Duodenal mucosa (tissue), 2 donors: ENCODE measurements around the gene FBRSL1.
A peak's percentile ranks its signal among the peaks of the same experiment; 100 is the strongest.

ENCODE experiments used
- H3K27ac ChIP-seq: one replicate; pipeline ENCODE4 v1.7.0; 2013; ENCODE audit warnings: low read depth, low read length
- H3K27me3 ChIP-seq, 2 donors: one replicate each; pipeline ENCODE4 v1.7.0; 2013; ENCODE audit warnings: low read length in 2 of 2, control low read depth in 1 of 2; ENCODE audit not compliant: insufficient read depth in 2 of 2, control insufficient read depth in 1 of 2
- H3K36me3 ChIP-seq, 2 donors: one replicate each; pipeline ENCODE4 v1.7.0; 2013; ENCODE audit warnings: low read length in 2 of 2, control low read depth in 1 of 2; ENCODE audit not compliant: insufficient read depth in 2 of 2, control insufficient read depth in 1 of 2
- H3K4me1 ChIP-seq, 2 donors: one replicate each; pipeline ENCODE4 v1.7.0; 2013; ENCODE audit warnings: low read length in 2 of 2, control low read depth in 1 of 2; ENCODE audit not compliant: insufficient read depth in 2 of 2, control insufficient read depth in 1 of 2
- H3K4me3 ChIP-seq, 2 donors: one replicate each; pipeline ENCODE4 v1.7.0; 2013; ENCODE audit warnings: low read length in 2 of 2, low read depth in 1 of 2
- H3K9ac ChIP-seq, 2 donors: one replicate each; pipeline ENCODE4 v1.7.0; 2013; ENCODE audit warnings: low read length in 2 of 2, low read depth in 1 of 2
- H3K9me3 ChIP-seq, 2 donors: one replicate each; pipeline ENCODE4 v1.7.0; 2013; ENCODE audit warnings: low read length in 2 of 2, control low read depth in 1 of 2; ENCODE audit not compliant: control insufficient read depth in 1 of 2

FBRSL1 gene

DNA sequence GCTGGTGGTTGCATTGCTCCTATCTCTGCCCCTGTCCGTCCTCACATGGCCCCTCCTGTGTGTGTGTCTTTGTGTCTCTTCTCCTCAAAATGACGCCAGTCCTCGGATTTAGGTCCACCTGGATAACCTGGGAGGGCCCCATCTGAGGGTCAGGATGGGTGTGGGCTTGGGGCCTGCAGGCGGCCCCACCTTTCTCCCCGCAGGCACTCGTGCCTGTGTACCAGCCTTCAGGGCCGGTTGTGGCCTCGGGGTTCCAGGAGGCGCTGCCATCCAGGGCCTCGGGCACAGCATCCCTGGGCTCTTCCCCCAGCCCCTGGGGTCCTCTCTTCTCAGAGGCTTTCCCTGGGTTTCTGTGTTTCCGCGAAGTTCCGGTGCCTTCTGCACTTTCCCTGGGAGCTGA lies 65.7 kb downstream of the FBRSL1 start:
- Histone ChIP-seq H3K27ac (no peak overlapping the region), H3K9me3 (no peaks in the 10 kb centered on the region), H3K36me3 (peaks cover 0 to 8% of the 10 kb centered on the region in 2 donors), H3K4me1 (peaks cover 5 to 7% of the 10 kb centered on the region in 2 donors), H3K27me3 (no peaks in the 10 kb centered on the region), H3K4me3 (no peak overlapping the region), H3K9ac (no peak overlapping the region)

- peaks cover 11 to 12% of the 10 kb centered on the region in 2 donors for H3K4me1 ChIP-seq
- no peak overlapping the region for H3K27ac ChIP-seq
- H3K4me3 ChIP-seq, result no peak overlapping the region
- peaks cover 0 to 8% of the 10 kb centered on the region in 2 donors for H3K36me3 ChIP-seq
- no peak overlapping the region for H3K9ac ChIP-seq
- H3K27me3 ChIP-seq, result no peaks in the 10 kb centered on the region
- H3K9me3 ChIP-seq, result no peaks in the 10 kb centered on the region
Observed at GRCh38 chr12:132556216-132556615, 66.3 kb downstream of the FBRSL1 start.

- Histone ChIP-seq H3K9ac (no peak overlapping the region), H3K27me3 (no peaks in the 10 kb centered on the region), H3K4me1 (peaks cover 11 to 12% of the 10 kb centered on the region in 2 donors), H3K4me3 (no peak overlapping the region), H3K27ac (no peak overlapping the region), H3K36me3 (peaks cover 0 to 8% of the 10 kb centered on the region in 2 donors), H3K9me3 (no peaks in the 10 kb centered on the region)
Observed at GRCh38 chr12:132556801-132557200, 66.8 kb downstream of the FBRSL1 start.

DNA sequence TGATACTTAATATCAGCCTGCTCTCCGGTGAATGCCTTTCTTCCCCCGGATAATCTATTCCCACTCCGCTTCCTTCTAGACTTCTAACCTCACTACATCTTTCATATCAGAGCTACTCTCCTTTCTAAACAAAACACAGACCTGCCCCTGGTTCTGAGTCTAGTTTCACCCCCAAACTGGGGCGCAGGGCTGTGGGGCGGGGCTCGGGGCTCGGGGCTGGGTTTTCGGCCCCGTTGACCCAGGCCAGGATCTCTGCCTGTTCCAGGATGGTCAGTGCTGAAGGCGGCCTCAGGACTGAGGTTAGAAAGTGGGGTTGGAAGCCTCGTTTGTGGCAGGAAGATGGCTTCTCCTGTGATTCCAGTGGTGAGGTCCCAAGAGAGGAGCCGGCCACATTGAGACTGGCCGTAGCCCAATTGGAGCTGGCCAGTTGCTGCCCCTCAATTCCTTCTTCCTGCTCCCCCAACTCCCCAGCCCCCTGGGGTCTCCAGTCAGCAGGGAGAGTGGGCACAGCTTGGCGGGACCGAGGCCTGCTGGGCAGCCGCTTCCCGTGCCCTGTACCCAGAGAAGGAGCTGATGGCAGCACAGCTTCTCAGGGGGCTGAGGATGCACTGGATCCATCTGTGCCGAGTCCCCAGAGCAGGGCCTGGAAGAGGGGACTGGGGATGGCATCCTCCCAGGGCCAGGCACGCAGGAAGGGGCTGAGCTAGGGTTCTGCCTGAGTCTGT lies 67.5 kb downstream of the FBRSL1 start:
- Histone ChIP-seq H3K4me1 (peaks cover 11 to 12% of the 10 kb centered on the region in 2 donors), H3K36me3 (peaks cover 0 to 1% of the 10 kb centered on the region in 2 donors), H3K27ac (no peak overlapping the region), H3K27me3 (no peaks in the 10 kb centered on the region), H3K9me3 (no peaks in the 10 kb centered on the region), H3K4me3 (no peak overlapping the region), H3K9ac (no peak overlapping the region)

GRCh38 chr12:132558042-132558856 lies 68.3 kb downstream of the FBRSL1 start:
- H3K36me3 ChIP-seq, result no peaks in the 10 kb centered on the region
- H3K9me3 ChIP-seq, result no peaks in the 10 kb centered on the region
- H3K4me1 ChIP-seq, result peaks cover 11 to 12% of the 10 kb centered on the region in 2 donors
- no peak overlapping the region for H3K9ac ChIP-seq
- no peak overlapping the region for H3K27ac ChIP-seq
- no peaks in the 10 kb centered on the region for H3K27me3 ChIP-seq
- no peak overlapping the region for H3K4me3 ChIP-seq

DNA sequence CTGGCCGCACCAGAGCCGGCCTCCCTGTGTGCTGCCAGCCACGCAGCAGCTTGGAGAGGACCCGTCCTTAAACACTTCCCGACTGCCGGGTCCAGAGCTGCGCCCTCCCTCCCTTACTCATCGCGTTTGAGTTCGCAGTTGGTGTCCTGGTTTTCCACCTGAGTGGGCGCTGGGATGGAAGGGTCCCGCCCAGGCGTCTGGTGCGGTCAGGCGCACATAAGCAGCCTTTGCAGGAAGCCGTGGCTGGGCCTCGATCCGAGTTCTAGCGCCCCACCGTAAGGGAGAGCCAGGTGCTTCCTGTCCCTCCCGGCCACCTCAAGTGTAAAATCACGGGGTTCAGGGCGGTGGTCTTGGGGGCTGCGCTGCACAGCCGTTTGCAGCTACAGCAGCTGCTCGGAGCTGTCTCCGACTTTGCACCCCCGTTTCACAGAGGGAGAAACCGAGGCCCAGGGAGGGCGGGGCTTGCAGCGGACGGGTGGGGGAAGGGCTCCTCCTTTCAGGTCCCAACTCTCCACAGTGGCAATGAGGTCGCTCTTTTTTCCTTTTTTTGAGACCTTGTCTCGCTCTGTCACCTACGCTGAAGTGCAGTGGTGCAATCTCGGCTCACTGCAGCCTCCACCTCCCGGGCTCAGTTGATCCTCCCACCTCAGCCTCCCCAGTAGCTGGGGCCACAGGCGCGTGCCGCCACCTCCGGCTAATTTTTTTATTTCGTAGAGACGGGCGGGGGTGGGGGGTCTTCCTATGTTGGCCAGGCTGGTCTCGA lies 69.1 kb downstream of the FBRSL1 start:
- no peak overlapping the region for H3K9ac ChIP-seq
- H3K36me3 ChIP-seq, result no peaks in the 10 kb centered on the region
- no peaks in the 10 kb centered on the region for H3K27me3 ChIP-seq
- peaks cover 11 to 12% of the 10 kb centered on the region in 2 donors for H3K4me1 ChIP-seq
- peak overlapping the region; percentile 43 to 70 for H3K4me3 ChIP-seq
- H3K9me3 ChIP-seq, result no peaks in the 10 kb centered on the region
- H3K27ac ChIP-seq, result no peak overlapping the region

- Histone ChIP-seq H3K4me1 (peaks cover 11 to 12% of the 10 kb centered on the region in 2 donors), H3K4me3 (peak overlapping the region; percentile 55 to 70), H3K9ac (no peak overlapping the region), H3K27ac (no peak overlapping the region), H3K27me3 (no peaks in the 10 kb centered on the region), H3K36me3 (no peaks in the 10 kb centered on the region), H3K9me3 (no peaks in the 10 kb centered on the region)
Observed at GRCh38 chr12:132559652-132560363, 69.9 kb downstream of the FBRSL1 start.

GRCh38 chr12:132560364-132560613 lies 70.3 kb downstream of the FBRSL1 start:
- peaks cover 11 to 12% of the 10 kb centered on the region in 2 donors for H3K4me1 ChIP-seq
- H3K9ac ChIP-seq, result peak overlapping the region; percentile 39 to 72
- peaks cover 3% of the 10 kb centered on the region in 2 donors for H3K36me3 ChIP-seq
- H3K27ac ChIP-seq, result no peak overlapping the region
- no peaks in the 10 kb centered on the region for H3K27me3 ChIP-seq
- H3K9me3 ChIP-seq, result no peaks in the 10 kb centered on the region
- peak overlapping the region; percentile 55 to 66 for H3K4me3 ChIP-seq

DNA sequence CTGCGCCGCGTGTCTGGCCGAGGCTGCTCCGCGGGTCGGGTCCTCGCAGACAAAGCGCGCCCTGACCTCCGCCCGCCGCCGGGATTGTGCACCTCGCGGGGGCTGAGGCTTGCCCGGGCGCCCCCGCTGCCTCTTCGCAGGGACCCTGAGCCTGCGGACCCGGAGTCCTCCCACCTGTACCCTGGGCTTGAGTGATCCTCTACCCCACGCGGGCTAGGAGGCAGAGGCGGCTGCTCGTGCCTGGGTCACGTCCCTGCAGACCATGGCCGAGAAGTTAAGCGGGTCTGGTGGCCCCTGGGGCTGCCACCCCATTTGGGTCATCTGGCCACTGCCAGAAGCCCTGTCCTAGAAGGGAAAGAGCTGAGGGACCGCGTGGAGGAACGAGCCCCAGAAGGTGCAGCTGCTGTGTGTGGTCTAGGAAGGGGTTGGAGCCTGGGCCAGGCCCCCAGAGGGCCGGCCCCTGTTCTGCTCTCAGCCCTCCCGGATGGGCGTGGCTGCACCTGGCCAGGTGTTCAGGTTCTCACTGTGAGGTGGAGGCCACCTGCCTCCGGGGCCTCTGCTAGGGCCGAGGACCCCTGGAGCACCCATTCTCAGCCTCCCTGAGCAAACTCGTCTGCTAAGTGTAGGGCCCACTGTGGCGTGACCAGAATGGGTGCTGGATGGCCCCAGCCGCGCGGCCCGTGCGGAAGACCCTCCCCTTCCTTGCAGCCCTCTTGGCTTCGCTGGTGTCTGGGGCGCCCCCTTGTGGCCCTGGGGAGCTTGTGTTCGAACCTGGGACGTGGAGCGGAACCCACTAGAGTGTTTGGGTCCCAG lies 70.9 kb downstream of the FBRSL1 start:
- H3K9ac ChIP-seq, result peak overlapping the region; percentile 39 to 72
- no peak overlapping the region for H3K27ac ChIP-seq
- H3K27me3 ChIP-seq, result no peaks in the 10 kb centered on the region
- no peaks in the 10 kb centered on the region for H3K9me3 ChIP-seq
- peaks cover 11 to 12% of the 10 kb centered on the region in 2 donors for H3K4me1 ChIP-seq
- peaks cover 4 to 8% of the 10 kb centered on the region in 2 donors for H3K36me3 ChIP-seq
- H3K4me3 ChIP-seq, result peak overlapping the region; percentile 55 to 66
